SU-DHL-6 (cell line): Measurements from ENCODE around the gene SPATA1.

Experiments
- H2AFZ ChIP-seq: fragments of 200-600 bp; sonication (generic); 2 replicates; pipeline ENCODE4 v1.6.1; 2014; ENCODE audit warnings: low read depth, mild to moderate bottlenecking, moderate library complexity, mixed read lengths, antibody characterized with exemption, low read length; ENCODE audit not compliant: severe bottlenecking
- H3F3A ChIP-seq: fragments of 200-600 bp; shearing (Covaris generic); 2 replicates; pipeline ENCODE4 v1.6.0; 2016; ENCODE audit warnings: antibody characterized with exemption, mild to moderate bottlenecking; ENCODE audit not compliant: insufficient read depth
- H3K27ac ChIP-seq: fragments of 200-600 bp; sonication (generic); 2 replicates; pipeline ENCODE4 v1.5.1; 2016; ENCODE audit warnings: low read depth, mild to moderate bottlenecking, low read length, moderate library complexity, mixed read lengths
- H3K27me3 ChIP-seq: fragments of 200-600 bp; sonication (generic), shearing (Covaris generic); 2 replicates; pipeline ENCODE4 v1.6.0; 2014; ENCODE audit warnings: mild to moderate bottlenecking, low read length
- H3K36me3 ChIP-seq: fragments of 200-600 bp; sonication (generic); 2 replicates; pipeline ENCODE4 v1.6.1; 2014; ENCODE audit warnings: mild to moderate bottlenecking, low read length, mixed read lengths
- H3K4me2 ChIP-seq: fragments of 300-600, 200-600 bp; shearing (Covaris generic), sonication (generic); 2 replicates; pipeline ENCODE4 v1.6.0; 2014; ENCODE audit warnings: low read length, low read depth, mild to moderate bottlenecking; ENCODE audit not compliant: poor library complexity, severe bottlenecking
- H3K4me3 ChIP-seq: fragments of 200-600 bp; sonication (generic); 2 replicates; pipeline ENCODE4 v1.5.1; 2014; ENCODE audit warnings: antibody characterized with exemption, low read length, mild to moderate bottlenecking, mixed read lengths; ENCODE audit not compliant: insufficient read depth, poor library complexity, severe bottlenecking
- H3K79me2 ChIP-seq: fragments of 200-600 bp; sonication (generic); 2 replicates; pipeline ENCODE4 v1.6.1; 2014; ENCODE audit warnings: mild to moderate bottlenecking, low read length, moderate library complexity; ENCODE audit not compliant: insufficient read depth
- H3K9ac ChIP-seq: fragments of 200-600 bp; sonication (generic); 2 replicates; pipeline ENCODE4 v1.7.0; 2014; ENCODE audit warnings: mild to moderate bottlenecking, low read length
- H3K9me2 ChIP-seq: fragments of 200-600 bp; sonication (generic); replicated peaks from 2 replicates; pipeline ENCODE4 v1.6.1; 2014; ENCODE audit warnings: low read length; ENCODE audit not compliant: insufficient read depth
- H3K9me3 ChIP-seq: fragments of 200-600 bp; sonication (generic); 2 replicates; pipeline ENCODE4 v1.6.1; 2014; ENCODE audit warnings: low read length, mixed read lengths; ENCODE audit not compliant: insufficient read depth
- H4K20me1 ChIP-seq: fragments of 200-600 bp; sonication (generic); 2 replicates; pipeline ENCODE4 v1.6.1; 2014; ENCODE audit warnings: low read depth, mild to moderate bottlenecking, antibody characterized with exemption, low read length, moderate library complexity, mixed read lengths
- EZH2phosphoT487 ChIP-seq: fragments of 200-600 bp; sonication (generic), shearing (Covaris generic); conservative IDR thresholded peaks from 2 replicates; pipeline ENCODE4 v1.6.1; 2018; ENCODE audit warnings: mild to moderate bottlenecking, antibody characterized with exemption, low read length, moderate library complexity, mixed read lengths
- TF ChIP-seq, protein P1 (sequence below): fragments of 200-600 bp; sonication (generic); IDR thresholded peaks from one replicate; pipeline ENCODE4 v1.5.1; 2017; ENCODE audit warnings: antibody characterized with exemption, mild to moderate bottlenecking, low read length, moderate library complexity; ENCODE audit not compliant: insufficient read depth, poor library complexity, severe bottlenecking

Gene SPATA1

DNA sequence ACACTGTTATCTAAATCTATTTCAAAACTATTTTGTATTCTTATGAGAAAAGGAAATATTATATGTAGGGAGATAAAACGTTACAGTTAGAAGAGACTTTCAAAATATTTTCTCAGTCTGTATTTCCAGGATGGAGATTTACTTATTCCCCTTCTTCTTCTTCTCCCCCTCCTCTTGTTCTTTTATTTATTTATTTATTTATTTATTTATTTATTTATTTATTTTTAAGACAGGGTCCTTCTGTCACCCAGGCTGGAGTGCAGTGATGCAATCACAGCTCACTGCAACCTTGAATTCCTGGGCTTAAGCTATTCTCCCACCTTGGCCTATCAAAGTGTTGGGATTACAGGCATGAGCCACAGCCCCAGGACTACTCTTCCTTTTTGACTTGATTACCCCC, 30.0 kb upstream of the SPATA1 start:
- Histone ChIP-seq H3K27me3 (no peaks in the 10 kb centered on the region), H3K36me3 (peaks cover 3% of the 10 kb centered on the region), H3K9ac (no peak overlapping the region), H3K4me3 (no peak overlapping the region), H3F3A (no peaks in the 10 kb centered on the region), H3K27ac (no peak overlapping the region), H3K79me2 (peaks cover 25% of the 10 kb centered on the region), H2AFZ (no peak overlapping the region), H3K9me3 (peaks cover 7% of the 10 kb centered on the region; the same call in 1 of the 2 replicates), H4K20me1 (peaks cover 12% of the 10 kb centered on the region; the same call in 1 of the 2 replicates), H3K4me2 (no peak overlapping the region), H3K9me2 (no peaks in the 10 kb centered on the region)
- TF ChIP-seq, protein P1, sequence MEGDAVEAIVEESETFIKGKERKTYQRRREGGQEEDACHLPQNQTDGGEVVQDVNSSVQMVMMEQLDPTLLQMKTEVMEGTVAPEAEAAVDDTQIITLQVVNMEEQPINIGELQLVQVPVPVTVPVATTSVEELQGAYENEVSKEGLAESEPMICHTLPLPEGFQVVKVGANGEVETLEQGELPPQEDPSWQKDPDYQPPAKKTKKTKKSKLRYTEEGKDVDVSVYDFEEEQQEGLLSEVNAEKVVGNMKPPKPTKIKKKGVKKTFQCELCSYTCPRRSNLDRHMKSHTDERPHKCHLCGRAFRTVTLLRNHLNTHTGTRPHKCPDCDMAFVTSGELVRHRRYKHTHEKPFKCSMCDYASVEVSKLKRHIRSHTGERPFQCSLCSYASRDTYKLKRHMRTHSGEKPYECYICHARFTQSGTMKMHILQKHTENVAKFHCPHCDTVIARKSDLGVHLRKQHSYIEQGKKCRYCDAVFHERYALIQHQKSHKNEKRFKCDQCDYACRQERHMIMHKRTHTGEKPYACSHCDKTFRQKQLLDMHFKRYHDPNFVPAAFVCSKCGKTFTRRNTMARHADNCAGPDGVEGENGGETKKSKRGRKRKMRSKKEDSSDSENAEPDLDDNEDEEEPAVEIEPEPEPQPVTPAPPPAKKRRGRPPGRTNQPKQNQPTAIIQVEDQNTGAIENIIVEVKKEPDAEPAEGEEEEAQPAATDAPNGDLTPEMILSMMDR = no peak
- no peak for TF ChIP-seq EZH2phosphoT487

DNA sequence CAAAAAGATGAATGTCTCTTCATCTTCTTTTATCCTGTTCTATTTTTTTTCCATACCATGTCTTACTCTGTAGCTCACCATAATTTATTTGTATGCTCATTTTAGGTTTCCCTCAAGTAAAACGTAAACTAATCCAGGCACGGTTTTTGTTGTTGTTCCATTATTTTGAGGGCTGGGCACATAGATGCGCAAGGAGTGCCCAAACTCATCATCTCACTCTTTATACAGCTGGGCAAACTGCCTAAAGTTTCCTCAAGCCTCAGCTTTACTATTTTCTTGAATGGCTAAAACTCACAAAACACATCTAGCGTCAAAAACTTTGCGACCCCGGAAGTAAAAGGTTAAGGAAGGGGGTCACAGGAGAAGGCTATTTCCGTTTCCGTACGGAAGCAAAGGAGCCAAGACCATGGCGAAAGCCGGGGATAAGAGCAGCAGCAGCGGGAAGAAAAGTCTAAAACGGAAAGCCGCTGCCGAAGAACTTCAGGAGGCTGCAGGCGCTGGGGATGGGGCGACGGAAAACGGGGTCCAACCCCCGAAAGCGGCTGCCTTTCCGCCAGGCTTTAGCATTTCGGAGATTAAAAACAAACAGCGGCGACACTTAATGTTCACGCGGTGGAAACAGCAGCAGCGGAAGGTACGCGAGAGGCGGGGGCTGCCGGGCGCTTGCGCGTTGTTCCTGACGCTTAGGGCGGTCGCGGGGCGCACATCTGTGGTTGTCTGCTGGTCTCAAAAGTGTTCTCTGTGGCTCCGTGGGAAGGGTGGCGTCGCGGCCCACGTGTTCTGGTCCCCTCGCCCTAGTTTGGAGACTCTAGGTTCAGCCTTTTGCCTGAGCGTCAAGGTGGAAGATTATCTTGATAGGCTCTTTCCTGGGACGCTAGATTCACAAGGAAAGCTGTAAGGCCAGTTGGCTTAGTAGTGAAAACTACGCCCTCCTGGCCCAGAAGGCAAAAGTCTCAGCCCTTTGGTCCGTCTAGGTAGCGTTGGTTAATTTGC, 27.0 kb upstream of the SPATA1 start, which contains the start of gene RPF1:
Gene RPF1 (plus strand): TSS at position 391 of the 993 bp plus-strand sequence. CDS start 16 bp downstream, at position 407.
- Histone ChIP-seq H3F3A (no peaks in the 10 kb centered on the region), H3K79me2 (peaks cover 51% of the 10 kb centered on the region), H3K27me3 (no peaks in the 10 kb centered on the region), H3K4me2 (peak within 1 kb of the TSS; percentile 98), H3K27ac (peak within 1 kb of the TSS; percentile 60), H4K20me1 (peaks cover 22% of the 10 kb centered on the region; the same call in 1 of the 2 replicates), H3K4me3 (peak within 1 kb of the TSS; percentile 89), H3K9me3 (peaks cover 7% of the 10 kb centered on the region; the same call in 1 of the 2 replicates), H3K9me2 (no peaks in the 10 kb centered on the region), H2AFZ (peak within 1 kb of the TSS; percentile 93), H3K9ac (peak within 1 kb of the TSS; percentile 72), H3K36me3 (peaks cover 30% of the 10 kb centered on the region)
- no peak for TF ChIP-seq EZH2phosphoT487
- TF ChIP-seq, protein P1 = no peak

DNA sequence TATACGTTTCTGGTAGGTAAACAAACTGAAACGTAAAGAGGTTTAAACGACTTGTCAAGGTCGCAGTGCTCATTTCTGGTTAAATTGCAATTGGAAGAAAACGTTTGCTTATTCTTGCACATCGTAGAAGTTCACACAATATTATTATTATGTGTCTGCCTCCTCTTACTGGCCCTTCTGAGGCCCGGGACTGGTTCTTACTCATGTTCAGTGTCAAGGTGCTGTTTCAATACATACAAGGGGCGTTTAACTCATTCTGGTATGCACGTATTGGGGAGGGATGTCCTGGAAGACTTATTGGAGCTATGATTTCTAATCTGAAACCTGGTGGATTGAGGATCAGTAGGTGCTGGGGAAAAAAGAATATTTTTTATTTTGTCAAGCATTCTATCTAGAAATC, 26.2 kb upstream of the SPATA1 start:
- Histone ChIP-seq H3K27me3 (no peaks in the 10 kb centered on the region), H3K79me2 (peaks cover 54% of the 10 kb centered on the region), H3K4me3 (peak overlapping the region; percentile 89), H4K20me1 (peaks cover 22% of the 10 kb centered on the region; the same call in 1 of the 2 replicates), H3K9me3 (peaks cover 7% of the 10 kb centered on the region; the same call in 1 of the 2 replicates), H3K9me2 (no peaks in the 10 kb centered on the region), H3K9ac (peak overlapping the region; percentile 72), H3K27ac (no peak overlapping the region), H3K36me3 (peaks cover 32% of the 10 kb centered on the region), H2AFZ (no peak overlapping the region), H3K4me2 (peak overlapping the region; percentile 98), H3F3A (no peaks in the 10 kb centered on the region)
- TF ChIP-seq EZH2phosphoT487 = no peak
- TF ChIP-seq, protein P1 = no peak
